Stimulated activated CD8-positive, alpha-beta memory T cell treated with anti-CD3 and anti-CD28 coated beads, Interleukin-2, amount 100 ng/mL, for 48 hours (primary cell): ENCODE measurements around the gene PSEN2.

ENCODE experiments used
- DNase-seq, 2 donors: peaks; one replicate each; pipeline ENCODE4 v3.0.0-alpha.2; 2020; ENCODE audit warnings: low read depth in 2 of 2

Gene PSEN2

GRCh38 chr1:226864311-226864710 is 6.1 kb upstream of the PSEN2 start:
- DNase-seq = no peak

- DNase-seq = no peak
Measured at GRCh38 chr1:226865590-226865989, 4.8 kb upstream of the PSEN2 start.

- DNase-seq = no peak
Measured at GRCh38 chr1:226867461-226868054, 2.9 kb upstream of the PSEN2 start.

DNA sequence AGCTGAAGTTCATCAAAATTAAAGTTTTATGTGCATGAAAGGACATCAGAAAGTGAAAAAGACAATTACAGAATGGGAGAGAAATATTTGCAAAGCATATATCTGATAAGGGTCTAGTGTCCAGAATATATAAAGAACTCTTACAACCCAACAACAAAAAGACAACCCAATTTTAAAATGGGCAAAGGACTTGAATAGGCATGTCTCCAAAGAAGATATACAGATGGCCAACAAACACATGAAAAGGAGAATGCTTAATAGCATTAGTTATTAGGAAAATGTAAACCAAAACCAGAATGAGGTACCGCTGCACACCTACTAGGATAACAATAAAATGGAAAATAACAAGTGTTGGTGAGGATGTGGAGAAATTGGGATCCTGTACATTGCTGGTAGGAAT is 1.7 kb upstream of the PSEN2 start:
- no peak for DNase-seq

DNA sequence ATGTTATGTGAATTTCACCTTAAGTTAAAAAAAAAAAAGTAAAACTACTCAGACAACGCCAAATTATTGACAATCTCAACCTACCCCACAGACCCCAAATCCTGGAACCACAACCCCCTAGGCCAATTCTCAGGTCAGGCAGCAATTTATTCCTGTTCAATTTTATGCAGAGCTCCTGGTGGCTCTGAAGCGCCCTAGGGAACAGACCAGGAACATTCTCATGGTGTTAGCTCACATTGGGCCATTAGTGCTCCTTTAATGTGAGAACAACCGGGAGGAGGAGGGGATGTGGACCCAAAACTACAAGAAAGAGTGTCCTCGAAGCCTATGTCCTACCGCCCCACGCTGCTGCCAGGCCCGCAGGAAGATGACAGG is 403 bp upstream of the PSEN2 start:
- DNase-seq = no peak

GRCh38 chr1:226871636-226872327 is 1.4 kb downstream of the PSEN2 start:
- DNase-seq = no peak

GRCh38 chr1:226872437-226872836 is 2.0 kb downstream of the PSEN2 start:
- no peak for DNase-seq

DNA sequence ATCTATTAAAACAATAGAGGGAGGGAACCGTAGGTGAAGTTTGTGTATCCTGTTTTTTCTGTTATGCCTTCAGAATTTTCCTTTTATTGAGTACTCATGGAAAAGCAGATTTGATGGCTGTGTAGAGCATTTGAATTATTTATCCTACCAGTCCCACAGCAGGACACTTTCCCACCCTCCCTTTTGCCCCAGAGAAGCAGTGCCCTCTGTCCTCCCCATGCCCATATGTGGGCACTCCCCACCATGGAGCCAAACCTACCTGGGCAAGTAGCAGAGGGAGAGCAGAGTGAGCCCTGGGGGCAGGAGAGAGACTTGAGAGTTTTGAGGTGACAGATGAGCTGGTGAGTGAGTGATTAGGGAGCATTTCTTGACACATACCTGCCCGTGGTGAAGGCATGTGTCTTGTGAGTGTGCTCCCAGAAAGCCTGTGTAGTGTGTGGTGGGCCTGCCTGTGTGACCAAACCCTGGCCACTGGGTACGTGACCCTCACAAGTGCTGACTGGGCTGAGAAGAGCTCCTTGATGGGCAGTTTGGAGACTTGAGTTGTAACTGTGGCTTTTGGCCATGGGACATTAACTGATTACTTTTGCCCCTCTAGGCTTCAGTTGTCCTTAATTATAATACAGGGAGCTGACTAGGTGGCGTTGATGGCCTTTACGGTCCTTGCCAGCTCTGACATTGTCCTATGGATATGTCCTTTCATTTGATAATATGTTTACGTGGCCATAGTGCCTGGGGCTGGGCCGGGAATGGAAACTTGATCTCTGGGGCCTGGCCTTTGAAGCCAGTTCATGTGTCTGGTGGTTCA is 3.6 kb downstream of the PSEN2 start:
- DNase-seq = no peak

GRCh38 chr1:226874579-226875425 is 4.4 kb downstream of the PSEN2 start:
- DNase-seq = no peak

DNA sequence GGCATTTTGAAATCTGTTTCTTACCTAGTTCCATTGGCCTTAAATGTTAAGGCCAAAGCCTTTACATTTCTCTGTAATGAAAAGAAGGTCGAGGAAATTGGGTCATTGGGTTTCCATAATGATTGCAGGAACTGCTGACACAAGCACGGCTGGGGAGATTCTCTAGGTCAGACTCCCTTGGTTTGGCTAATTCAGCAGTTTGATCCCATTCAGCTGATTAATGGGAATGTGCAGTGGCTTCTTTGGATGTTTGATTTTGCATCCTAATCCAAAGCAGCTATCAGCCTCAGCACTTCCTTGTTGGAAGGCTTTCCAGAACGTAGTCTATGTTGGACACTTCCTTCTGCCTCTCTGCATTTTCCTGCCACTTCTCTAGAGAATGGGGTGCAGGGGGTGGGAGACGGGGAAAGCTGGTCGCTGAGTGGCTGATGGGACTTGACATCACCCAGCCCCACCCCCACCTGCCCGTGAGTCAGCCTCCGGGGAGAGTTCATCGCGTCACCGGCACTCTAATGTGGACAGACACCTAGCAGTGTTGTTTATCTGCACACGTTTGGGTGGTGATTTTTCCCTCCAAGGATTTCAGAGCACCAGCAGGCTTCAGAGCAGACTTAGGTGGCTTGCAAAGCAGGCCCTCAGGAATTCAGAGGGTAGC is 5.4 kb downstream of the PSEN2 start:
- no peak for DNase-seq

- no peak for DNase-seq
Measured at GRCh38 chr1:226877669-226878068, 7.3 kb downstream of the PSEN2 start.

GRCh38 chr1:226880372-226881287 is 10.2 kb downstream of the PSEN2 start:
- no peak for DNase-seq

DNA sequence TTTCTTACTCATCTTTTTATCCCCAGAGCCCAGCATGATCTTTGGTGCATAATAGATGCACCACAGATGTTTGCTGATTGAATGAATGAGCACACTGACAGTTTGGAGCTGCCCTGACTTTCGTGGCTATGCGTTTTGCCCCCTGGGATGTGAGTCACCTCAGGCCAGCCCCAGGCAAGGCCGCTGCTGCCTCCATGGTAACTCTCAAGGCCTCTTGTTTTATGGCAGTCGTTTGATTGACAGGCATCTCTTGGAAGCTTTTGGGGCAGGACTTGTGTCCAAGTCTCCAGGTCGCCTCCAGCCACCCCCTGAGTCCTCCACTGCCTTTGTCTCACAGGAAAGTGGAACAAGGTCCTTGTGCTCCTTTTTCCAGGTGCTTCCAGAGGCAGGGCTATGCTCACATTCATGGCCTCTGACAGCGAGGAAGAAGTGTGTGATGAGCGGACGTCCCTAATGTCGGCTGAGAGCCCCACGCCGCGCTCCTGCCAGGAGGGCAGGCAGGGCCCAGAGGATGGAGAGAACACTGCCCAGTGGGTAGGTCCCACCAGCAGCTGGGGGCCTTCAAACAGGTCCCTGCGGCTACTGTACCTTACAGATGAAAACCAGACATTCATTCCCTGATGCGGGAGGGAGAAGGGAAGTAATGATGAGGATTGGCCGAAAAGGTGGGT is 11.2 kb downstream of the PSEN2 start:
- DNase-seq = no peak

- no peak for DNase-seq
Measured at GRCh38 chr1:226882187-226882586, 11.8 kb downstream of the PSEN2 start.

GRCh38 chr1:226882631-226883409 is 12.4 kb downstream of the PSEN2 start:
- DNase-seq = no peak

- no peak for DNase-seq
Measured at GRCh38 chr1:226883630-226884029, 13.2 kb downstream of the PSEN2 start.

GRCh38 chr1:226884116-226884625 is 13.8 kb downstream of the PSEN2 start:
- DNase-seq = no peak

GRCh38 chr1:226884966-226885820 is 14.8 kb downstream of the PSEN2 start:
- DNase-seq = no peak
